Mesendoderm (in vitro differentiated cells): Measurements from ENCODE around the gene COL20A1.

ENCODE experiments used
- DNase-seq: peaks from one replicate; pipeline ENCODE4 v3.0.0; 2013
- H2AK5ac ChIP-seq: 2 replicates; pipeline ENCODE4 v1.6.1; 2013; ENCODE audit warnings: low read length, inconsistent platforms
- H2BK120ac ChIP-seq: 2 replicates; pipeline ENCODE4 v1.6.1; 2013; ENCODE audit warnings: low read depth, mild to moderate bottlenecking, low read length, moderate library complexity, mixed read lengths
- H2BK15ac ChIP-seq: replicated peaks from 2 replicates; pipeline ENCODE4 v1.6.1; 2013; ENCODE audit warnings: low read depth, mild to moderate bottlenecking, moderate library complexity
- H2BK5ac ChIP-seq: 2 replicates; pipeline ENCODE4 v1.6.1; 2013; ENCODE audit warnings: low read length, inconsistent platforms
- H3K18ac ChIP-seq: 2 replicates; pipeline ENCODE4 v1.6.1; 2013; ENCODE audit warnings: mild to moderate bottlenecking, low read length, mixed read lengths
- H3K23ac ChIP-seq: one replicate; pipeline ENCODE4 v1.6.1; 2013; ENCODE audit warnings: low read length
- H3K27ac ChIP-seq: 2 replicates; pipeline ENCODE4 v1.5.1; 2013; ENCODE audit warnings: low read depth, mild to moderate bottlenecking, inconsistent platforms, low read length, moderate library complexity
- H3K27me3 ChIP-seq: 2 replicates; pipeline ENCODE4 v1.6.1; 2013; ENCODE audit warnings: low read length, control low read depth, mild to moderate bottlenecking, inconsistent platforms; ENCODE audit not compliant: insufficient read depth, poor library complexity
- H3K36me3 ChIP-seq: 2 replicates; pipeline ENCODE4 v1.6.1; 2013; ENCODE audit warnings: low read length, inconsistent platforms; ENCODE audit not compliant: control insufficient read depth, insufficient read depth
- H3K4ac ChIP-seq: one replicate; pipeline ENCODE4 v1.6.1; 2013; ENCODE audit warnings: low read depth, mild to moderate bottlenecking, low read length, moderate library complexity
- H3K4me1 ChIP-seq: 2 replicates; pipeline ENCODE4 v1.6.1; 2013; ENCODE audit warnings: low read depth, low read length, inconsistent platforms; ENCODE audit not compliant: control insufficient read depth
- H3K4me2 ChIP-seq: 2 replicates; pipeline ENCODE4 v1.6.1; 2013; ENCODE audit warnings: low read length
- H3K4me3 ChIP-seq: 2 replicates; pipeline ENCODE4 v1.5.1; 2013; ENCODE audit warnings: mild to moderate bottlenecking, low read length
- H3K56ac ChIP-seq: one replicate; pipeline ENCODE4 v1.6.1; 2013; ENCODE audit warnings: low read length
- H3K79me1 ChIP-seq: 2 replicates; pipeline ENCODE4 v1.6.1; 2013; ENCODE audit warnings: low read length, inconsistent platforms
- H3K79me2 ChIP-seq: 2 replicates; pipeline ENCODE4 v1.6.1; 2013; ENCODE audit warnings: mild to moderate bottlenecking, low read length; ENCODE audit not compliant: control insufficient read depth, insufficient read depth
- H3K9ac ChIP-seq: 2 replicates; pipeline ENCODE4 v1.6.1; 2013; ENCODE audit warnings: low read length, inconsistent platforms
- H4K5ac ChIP-seq: one replicate; pipeline ENCODE4 v1.6.1; 2013; ENCODE audit warnings: low read length
- H4K8ac ChIP-seq: one replicate; pipeline ENCODE4 v1.6.1; 2013; ENCODE audit warnings: low read depth, mild to moderate bottlenecking, control low read depth, low read length, moderate library complexity
- WGBS: extraction: QIAGEN DNeasy Blood & Tissue Kit; methylation state at CpG from one replicate; pipeline ENCODE4 v1.1.7; 2013; ENCODE audit warnings: low lambda C conversion rate, missing lambda C conversion rate; ENCODE audit not compliant: insufficient coverage; ENCODE audit errors: extremely low coverage; 5-methylcytosine and 5-hydroxymethylcytosine counted together

The COL20A1 gene

GRCh38 chr20:63284544-63284949 lies 8.4 kb upstream of the COL20A1 start:
- H4K8ac ChIP-seq: no peak overlapping the region
- no peaks in the 10 kb centered on the region for H3K79me2 ChIP-seq
- H3K9ac ChIP-seq: no peak overlapping the region
- H3K4me3 ChIP-seq: no peak overlapping the region
- H4K5ac ChIP-seq: no peak overlapping the region
- H3K56ac ChIP-seq: no peak overlapping the region
- H2BK120ac ChIP-seq: no peak overlapping the region
- no peak overlapping the region for H3K4ac ChIP-seq
- no CpG with 5 or more reads among the region's 25 CpGs for WGBS
- no peak overlapping the region for H2BK15ac ChIP-seq
- no peaks in the 10 kb centered on the region for H3K79me1 ChIP-seq
- no peak overlapping the region for H2AK5ac ChIP-seq
- H3K18ac ChIP-seq: no peak overlapping the region
- H3K36me3 ChIP-seq: peaks cover 13% of the 10 kb centered on the region
- no peaks in the 10 kb centered on the region for H3K4me1 ChIP-seq
- H2BK5ac ChIP-seq: no peak overlapping the region
- no peak for DNase-seq
- no peak overlapping the region for H3K4me2 ChIP-seq
- H3K23ac ChIP-seq: no peak overlapping the region
- H3K27me3 ChIP-seq: no peaks in the 10 kb centered on the region
- no peak overlapping the region for H3K27ac ChIP-seq

GRCh38 chr20:63284981-63285524 lies 7.9 kb upstream of the COL20A1 start:
- Histone ChIP-seq H3K4ac (no peak overlapping the region), H2BK5ac (no peak overlapping the region), H3K36me3 (peaks cover 13% of the 10 kb centered on the region), H3K18ac (no peak overlapping the region), H3K27ac (no peak overlapping the region), H2AK5ac (no peak overlapping the region), H4K8ac (no peak overlapping the region), H3K27me3 (no peaks in the 10 kb centered on the region), H2BK15ac (no peak overlapping the region), H4K5ac (no peak overlapping the region), H3K56ac (no peak overlapping the region), H3K4me2 (no peak overlapping the region), H3K23ac (no peak overlapping the region), H3K4me3 (no peak overlapping the region), H3K4me1 (no peaks in the 10 kb centered on the region), H3K79me2 (no peaks in the 10 kb centered on the region), H3K79me1 (no peaks in the 10 kb centered on the region), H2BK120ac (no peak overlapping the region), H3K9ac (no peak overlapping the region)
- no peak for DNase-seq
- no CpG with 5 or more reads among the region's 13 CpGs for WGBS

GRCh38 chr20:63285636-63286615 lies 7.1 kb upstream of the COL20A1 start:
- no peak overlapping the region for H2BK5ac ChIP-seq
- H2AK5ac ChIP-seq: no peak overlapping the region
- H3K27me3 ChIP-seq: no peaks in the 10 kb centered on the region
- no peak overlapping the region for H3K27ac ChIP-seq
- H3K79me1 ChIP-seq: no peaks in the 10 kb centered on the region
- H2BK15ac ChIP-seq: no peak overlapping the region
- no peak overlapping the region for H3K23ac ChIP-seq
- no peak overlapping the region for H4K8ac ChIP-seq
- H3K4me3 ChIP-seq: no peak overlapping the region
- peaks cover 13% of the 10 kb centered on the region for H3K36me3 ChIP-seq
- H3K56ac ChIP-seq: no peak overlapping the region
- no peak overlapping the region for H2BK120ac ChIP-seq
- no peak overlapping the region for H3K4ac ChIP-seq
- WGBS: no CpG with 5 or more reads among the region's 44 CpGs
- H3K4me1 ChIP-seq: no peaks in the 10 kb centered on the region
- no peaks in the 10 kb centered on the region for H3K79me2 ChIP-seq
- no peak overlapping the region for H3K18ac ChIP-seq
- DNase-seq: no peak
- H4K5ac ChIP-seq: no peak overlapping the region
- no peak overlapping the region for H3K4me2 ChIP-seq
- no peak overlapping the region for H3K9ac ChIP-seq

- WGBS: no CpG with 5 or more reads among the region's 23 CpGs
- no peak overlapping the region for H3K4ac ChIP-seq
- H2BK15ac ChIP-seq: no peak overlapping the region
- H3K56ac ChIP-seq: no peak overlapping the region
- H3K23ac ChIP-seq: no peak overlapping the region
- H2AK5ac ChIP-seq: no peak overlapping the region
- H3K4me3 ChIP-seq: no peak overlapping the region
- no peak overlapping the region for H4K8ac ChIP-seq
- no peak overlapping the region for H4K5ac ChIP-seq
- H3K79me2 ChIP-seq: no peaks in the 10 kb centered on the region
- no peak overlapping the region for H3K4me2 ChIP-seq
- H3K27me3 ChIP-seq: no peaks in the 10 kb centered on the region
- H3K27ac ChIP-seq: no peak overlapping the region
- H2BK120ac ChIP-seq: no peak overlapping the region
- DNase-seq: no peak
- H2BK5ac ChIP-seq: no peak overlapping the region
- peaks cover 13% of the 10 kb centered on the region for H3K36me3 ChIP-seq
- no peak overlapping the region for H3K18ac ChIP-seq
- no peaks in the 10 kb centered on the region for H3K79me1 ChIP-seq
- no peak overlapping the region for H3K9ac ChIP-seq
- H3K4me1 ChIP-seq: no peaks in the 10 kb centered on the region
Measured at GRCh38 chr20:63286781-63287696, 5.9 kb upstream of the COL20A1 start.

- no peak for DNase-seq
- Histone ChIP-seq H3K4me3 (no peak overlapping the region), H4K5ac (no peak overlapping the region), H3K27me3 (no peaks in the 10 kb centered on the region), H3K79me2 (no peaks in the 10 kb centered on the region), H2BK5ac (no peak overlapping the region), H2BK120ac (no peak overlapping the region), H3K18ac (no peak overlapping the region), H3K79me1 (no peaks in the 10 kb centered on the region), H3K27ac (no peak overlapping the region), H3K4me1 (no peaks in the 10 kb centered on the region), H3K4me2 (no peak overlapping the region), H3K9ac (no peak overlapping the region), H2AK5ac (no peak overlapping the region), H3K4ac (no peak overlapping the region), H3K23ac (no peak overlapping the region), H3K36me3 (peaks cover 11% of the 10 kb centered on the region), H2BK15ac (no peak overlapping the region), H4K8ac (no peak overlapping the region), H3K56ac (no peak overlapping the region)
- WGBS: no CpG with 5 or more reads among the region's 55 CpGs
Measured at GRCh38 chr20:63287697-63288580, 5.0 kb upstream of the COL20A1 start.
